22Rv1 (cell line): ENCODE results near the gene OAT.

Source experiments
- ZFX ChIP-seq: fragments of 450-650 bp; IDR thresholded peaks from 2 replicates; pipeline ENCODE4 v1.6.1; 2017; ENCODE audit warnings: antibody characterized with exemption, borderline replicate concordance
- TF ChIP-seq, protein P1 (sequence below): fragments of 450-650 bp; IDR thresholded peaks from 2 replicates; pipeline ENCODE4 v1.5.1; 2017; ENCODE audit warnings: mild to moderate bottlenecking

DNA sequence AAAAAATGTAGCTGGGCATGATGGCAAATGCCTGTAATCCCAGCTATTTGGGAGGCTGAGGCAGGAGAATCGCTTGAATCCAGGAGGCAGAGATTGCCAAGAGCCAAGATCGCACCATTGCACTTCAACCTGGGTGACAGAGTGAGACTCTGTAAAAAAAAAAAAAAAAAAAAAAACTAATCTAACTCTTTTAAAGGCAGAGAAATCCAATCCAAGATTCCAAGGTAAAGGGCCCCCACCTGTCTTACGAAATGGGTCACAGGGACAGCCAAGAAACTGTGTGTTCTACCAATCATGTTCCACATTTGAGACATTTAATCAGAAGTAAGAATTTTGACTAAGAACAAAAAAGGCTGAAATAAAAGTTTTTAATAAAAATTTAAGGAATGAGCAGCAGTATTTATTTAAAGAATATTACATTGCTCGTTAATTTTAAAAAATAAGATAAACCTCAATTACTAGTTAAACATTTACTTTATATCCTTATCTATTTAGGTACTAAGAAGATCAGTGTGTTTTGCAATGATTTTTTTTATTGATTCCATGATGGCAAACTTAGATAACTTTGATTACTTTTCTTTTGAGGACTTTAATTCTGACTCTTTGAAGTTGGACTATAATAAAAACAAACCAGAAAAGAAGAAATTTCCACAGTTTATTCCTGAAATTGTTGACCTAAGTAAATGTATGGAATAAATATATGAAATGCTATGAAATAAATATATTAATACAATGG is 6.7 kb upstream of the OAT start:
- TF ChIP-seq, protein P1, sequence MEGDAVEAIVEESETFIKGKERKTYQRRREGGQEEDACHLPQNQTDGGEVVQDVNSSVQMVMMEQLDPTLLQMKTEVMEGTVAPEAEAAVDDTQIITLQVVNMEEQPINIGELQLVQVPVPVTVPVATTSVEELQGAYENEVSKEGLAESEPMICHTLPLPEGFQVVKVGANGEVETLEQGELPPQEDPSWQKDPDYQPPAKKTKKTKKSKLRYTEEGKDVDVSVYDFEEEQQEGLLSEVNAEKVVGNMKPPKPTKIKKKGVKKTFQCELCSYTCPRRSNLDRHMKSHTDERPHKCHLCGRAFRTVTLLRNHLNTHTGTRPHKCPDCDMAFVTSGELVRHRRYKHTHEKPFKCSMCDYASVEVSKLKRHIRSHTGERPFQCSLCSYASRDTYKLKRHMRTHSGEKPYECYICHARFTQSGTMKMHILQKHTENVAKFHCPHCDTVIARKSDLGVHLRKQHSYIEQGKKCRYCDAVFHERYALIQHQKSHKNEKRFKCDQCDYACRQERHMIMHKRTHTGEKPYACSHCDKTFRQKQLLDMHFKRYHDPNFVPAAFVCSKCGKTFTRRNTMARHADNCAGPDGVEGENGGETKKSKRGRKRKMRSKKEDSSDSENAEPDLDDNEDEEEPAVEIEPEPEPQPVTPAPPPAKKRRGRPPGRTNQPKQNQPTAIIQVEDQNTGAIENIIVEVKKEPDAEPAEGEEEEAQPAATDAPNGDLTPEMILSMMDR, result no peak
- TF ChIP-seq ZFX, result no peak
